PC-9 (cell line): ENCODE measurements around the gene SYNRG. TPM values are rescaled to one million over a fixed set of nuclear protein-coding genes. Genes with fewer than 3 reads are reported as not detected.

Experiments used
- BruUV-seq: library from RNA; stranded (reverse); fragments of 400-500 nt; replicated peaks from 2 replicates; lab custom pipeline; 2021; lab: Mats Ljungman, UMichigan
- CTCF ChIA-PET: fragments of 300-600 bp; sonication (Branson Sonifier 250); formaldehyde crosslinking; loops from one replicate; lab custom pipeline; 2022; ENCODE audit warnings: antibody characterized with exemption; lab: Charles Lee
- POLR2A ChIA-PET: fragments of 300-600 bp; sonication (Branson Sonifier 250); formaldehyde crosslinking; loops from one replicate; lab custom pipeline; 2022; ENCODE audit warnings: antibody characterized with exemption; ENCODE audit not compliant: unreplicated experiment; lab: Charles Lee
- DNase-seq, 2 experiments: peaks; one replicate each; pipeline versions ENCODE4 v3.0.0 to v3.0.0-alpha.2; 2015 to 2022; ENCODE audit warnings: mixed read lengths in 1 of 2
- H2AFZ ChIP-seq: fragments of 200-600 bp; sonication (generic); 2 replicates; pipeline ENCODE4 v1.8.1; 2017; ENCODE audit warnings: antibody characterized with exemption
- H3F3A ChIP-seq: fragments of 200-600 bp; sonication (generic); 2 replicates; pipeline ENCODE4 v1.8.1; 2017; ENCODE audit warnings: antibody characterized with exemption, mild to moderate bottlenecking, low read depth; ENCODE audit not compliant: insufficient read depth
- H3K27ac ChIP-seq: fragments of 200-600 bp; sonication (generic); 2 replicates; pipeline ENCODE4 v1.6.1; 2016; ENCODE audit warnings: mixed run types
- H3K27me3 ChIP-seq: fragments of 200-600 bp; sonication (generic); 2 replicates; pipeline ENCODE4 v1.6.1; 2016; ENCODE audit warnings: low read depth, mixed run types; ENCODE audit not compliant: insufficient read depth
- H3K36me3 ChIP-seq: fragments of 200-600 bp; sonication (generic); 2 replicates; pipeline ENCODE4 v1.6.1; 2016; ENCODE audit warnings: low read depth, mixed run types
- H3K4me1 ChIP-seq: fragments of 200-600 bp; sonication (generic); replicated peaks from 2 replicates; pipeline ENCODE4 v1.6.1; 2016; ENCODE audit warnings: mixed run types; ENCODE audit not compliant: insufficient read depth
- H3K4me2 ChIP-seq: fragments of 200-600 bp; sonication (generic); 2 replicates; pipeline ENCODE4 v1.6.1; 2017; ENCODE audit warnings: mixed run types
- H3K4me3 ChIP-seq: fragments of 200-600 bp; sonication (generic); 2 replicates; pipeline ENCODE4 v1.6.1; 2016; ENCODE audit warnings: mixed run types
- H3K79me2 ChIP-seq: fragments of 200-600 bp; sonication (generic); 2 replicates; pipeline ENCODE4 v1.6.1; 2017; ENCODE audit warnings: low read depth, mixed run types
- H3K9me2 ChIP-seq: fragments of 200-600 bp; sonication (generic); 2 replicates; pipeline ENCODE4 v1.8.1; 2017; ENCODE audit warnings: mild to moderate bottlenecking; ENCODE audit not compliant: insufficient read depth
- H3K9me3 ChIP-seq: fragments of 200-600 bp; sonication (generic); 2 replicates; pipeline ENCODE4 v1.8.1; 2016; ENCODE audit warnings: low read depth; ENCODE audit not compliant: insufficient read depth
- H4K20me1 ChIP-seq: fragments of 200-600 bp; sonication (generic); 2 replicates; pipeline ENCODE4 v1.8.1; 2017; ENCODE audit not compliant: insufficient read depth
- CTCF ChIP-seq: fragments of 200-600 bp; sonication (generic); conservative IDR thresholded peaks from 2 replicates; pipeline ENCODE4 v1.6.1; 2017; ENCODE audit warnings: mixed run types, antibody characterized with exemption, mild to moderate bottlenecking, moderate library complexity
- EZH2 ChIP-seq: fragments of 200-600 bp; sonication (generic); IDR thresholded peaks from 2 replicates; pipeline ENCODE4 v1.8.0; 2017; ENCODE audit warnings: antibody characterized with exemption, low read depth
- intact Hi-C: fragments of 100-400 bp; cut with micrococcal nuclease; formaldehyde crosslinking; loops from one replicate; pipeline ENCODE4 v1.10.0; 2022; ENCODE audit not compliant: unreplicated experiment
- total RNA-seq: library from RNA; stranded (reverse); gene quantifications from 2 replicates; pipeline ENCODE4 v1.2.3, GENCODE V29; 2021

SYNRG gene
- total RNA-seq, 1 experiment from 2014 or later, result 28.9 TPM

GRCh38 chr17:37538981-37539659 is 70.1 kb downstream of the SYNRG start:
- Histone ChIP-seq H3K36me3 (peaks cover 21% of the 10 kb centered on the region; the same call in 1 of the 2 replicates), H3K4me3 (no peak overlapping the region), H3F3A (no peaks in the 10 kb centered on the region), H3K79me2 (no peaks in the 10 kb centered on the region), H3K9me3 (no peaks in the 10 kb centered on the region), H3K27ac (no peak overlapping the region), H2AFZ (no peak overlapping the region), H3K4me2 (no peak overlapping the region), H3K4me1 (peaks cover 6% of the 10 kb centered on the region; the same call in 1 of the 2 replicates), H4K20me1 (no peaks in the 10 kb centered on the region), H3K27me3 (no peaks in the 10 kb centered on the region), H3K9me2 (no peaks in the 10 kb centered on the region)
- CTCF ChIA-PET, result no interaction called here
- no TSS peak for BruUV-seq
- TF ChIP-seq CTCF (no peak), EZH2 (no peak)
- POLR2A ChIA-PET, result no interaction called here
- intact Hi-C loops, result no loop called here
- no peak for DNase-seq

GRCh38 chr17:37535906-37536305 is 73.3 kb downstream of the SYNRG start:
- Histone ChIP-seq H3K9me2 (no peaks in the 10 kb centered on the region), H4K20me1 (no peaks in the 10 kb centered on the region), H3K27me3 (no peaks in the 10 kb centered on the region), H3K4me3 (no peak overlapping the region), H3F3A (no peaks in the 10 kb centered on the region), H3K36me3 (0 out of 2 replicates have a peak, but pooled peaks cover 11% of the 10 kb centered on the region), H2AFZ (no peak overlapping the region), H3K4me2 (no peak overlapping the region), H3K9me3 (no peaks in the 10 kb centered on the region), H3K27ac (no peak overlapping the region), H3K79me2 (no peaks in the 10 kb centered on the region), H3K4me1 (no peaks in the 10 kb centered on the region)
- no TSS peak for BruUV-seq
- no peak for TF ChIP-seq EZH2
- no peak for TF ChIP-seq CTCF
- ChIA-PET CTCF (no interaction called here), POLR2A (no interaction called here)
- DNase-seq, result no peak
- intact Hi-C loops, result no loop called here

- Histone ChIP-seq H3K4me3 (no peak overlapping the region), H3K4me1 (no peaks in the 10 kb centered on the region), H3K4me2 (no peak overlapping the region), H3K27me3 (no peaks in the 10 kb centered on the region), H3K9me3 (no peaks in the 10 kb centered on the region), H3K27ac (no peak overlapping the region), H4K20me1 (no peaks in the 10 kb centered on the region), H3K9me2 (no peaks in the 10 kb centered on the region), H3K36me3 (0 out of 2 replicates have a peak, but pooled peaks cover 8% of the 10 kb centered on the region), H2AFZ (no peak overlapping the region), H3F3A (no peaks in the 10 kb centered on the region), H3K79me2 (no peaks in the 10 kb centered on the region)
- no TSS peak for BruUV-seq
- ChIA-PET CTCF (no interaction called here), POLR2A (no interaction called here)
- TF ChIP-seq CTCF (no peak), EZH2 (no peak)
- intact Hi-C loops, result no loop called here
- no peak for DNase-seq
Measured at GRCh38 chr17:37532756-37533155, 76.5 kb downstream of the SYNRG start.
